ENCODE data around the gene RPGRIP1L. TPM values are rescaled to one million over a fixed set of nuclear protein-coding genes. Genes with fewer than 3 reads are reported as not detected.

The RPGRIP1L gene
- total RNA-seq, 1 donor from 2014 or later = 4.4 TPM

- DNase-seq (ENCODE audit: extremely low spot score in 2 of 2) = no peak
- Histone ChIP-seq H3K4me1 (peaks cover 17% of the 10 kb centered on the region), H3K36me3 (no peaks in the 10 kb centered on the region), H3K27me3 (no peaks in the 10 kb centered on the region), H3K9me3 (no peaks in the 10 kb centered on the region), H3K27ac (no peak overlapping the region), H3K4me3 (no peak overlapping the region)
- TF ChIP-seq POLR2A (IDR thresholded peaks at IDR 0.05) = no peak
- TF ChIP-seq, protein P1, sequence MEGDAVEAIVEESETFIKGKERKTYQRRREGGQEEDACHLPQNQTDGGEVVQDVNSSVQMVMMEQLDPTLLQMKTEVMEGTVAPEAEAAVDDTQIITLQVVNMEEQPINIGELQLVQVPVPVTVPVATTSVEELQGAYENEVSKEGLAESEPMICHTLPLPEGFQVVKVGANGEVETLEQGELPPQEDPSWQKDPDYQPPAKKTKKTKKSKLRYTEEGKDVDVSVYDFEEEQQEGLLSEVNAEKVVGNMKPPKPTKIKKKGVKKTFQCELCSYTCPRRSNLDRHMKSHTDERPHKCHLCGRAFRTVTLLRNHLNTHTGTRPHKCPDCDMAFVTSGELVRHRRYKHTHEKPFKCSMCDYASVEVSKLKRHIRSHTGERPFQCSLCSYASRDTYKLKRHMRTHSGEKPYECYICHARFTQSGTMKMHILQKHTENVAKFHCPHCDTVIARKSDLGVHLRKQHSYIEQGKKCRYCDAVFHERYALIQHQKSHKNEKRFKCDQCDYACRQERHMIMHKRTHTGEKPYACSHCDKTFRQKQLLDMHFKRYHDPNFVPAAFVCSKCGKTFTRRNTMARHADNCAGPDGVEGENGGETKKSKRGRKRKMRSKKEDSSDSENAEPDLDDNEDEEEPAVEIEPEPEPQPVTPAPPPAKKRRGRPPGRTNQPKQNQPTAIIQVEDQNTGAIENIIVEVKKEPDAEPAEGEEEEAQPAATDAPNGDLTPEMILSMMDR (IDR thresholded peaks at IDR 0.05) = no peak
- TF ChIP-seq POLR2AphosphoS5 (IDR thresholded peaks at IDR 0.05; ENCODE audit: insufficient read depth in 1 of 2, low read depth in 1 of 2) = no peak
- intact Hi-C loops (cut with DNase I) = no loop called here
These were observed 9.9 kb upstream of the RPGRIP1L start for GRCh38 chr16:53713403-53714204.

DNA sequence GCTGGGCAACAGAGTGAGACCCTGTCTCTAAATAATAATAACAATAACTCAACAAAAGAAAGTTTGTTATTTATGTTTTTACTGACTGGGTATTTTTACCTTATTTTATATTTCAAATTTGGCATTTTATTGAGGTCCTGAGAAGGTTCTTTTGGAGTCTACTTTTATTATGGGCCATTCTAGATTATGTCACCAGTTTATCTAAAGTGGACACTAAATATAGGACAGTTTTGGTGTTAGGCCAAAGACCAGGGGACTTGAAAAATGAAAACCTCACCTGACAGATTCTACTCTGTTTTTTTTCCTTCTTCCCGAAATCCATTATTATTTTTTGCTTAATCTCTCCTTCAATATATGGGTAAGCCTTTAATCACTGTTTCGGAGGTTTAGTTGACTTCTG lies 8.4 kb upstream of the RPGRIP1L start:
- Histone ChIP-seq H3K27ac (no peak overlapping the region), H3K4me1 (peaks cover 22% of the 10 kb centered on the region), H3K36me3 (no peaks in the 10 kb centered on the region), H3K27me3 (no peaks in the 10 kb centered on the region), H3K4me3 (no peak overlapping the region), H3K9me3 (no peaks in the 10 kb centered on the region)
- no peak for DNase-seq (ENCODE audit: extremely low spot score in 2 of 2)
- TF ChIP-seq POLR2AphosphoS5 (IDR thresholded peaks at IDR 0.05; ENCODE audit: insufficient read depth in 1 of 2, low read depth in 1 of 2) (no peak), POLR2A (IDR thresholded peaks at IDR 0.05) (no peak)
- TF ChIP-seq, protein P1 (IDR thresholded peaks at IDR 0.05) = no peak
- intact Hi-C loops (cut with DNase I) = no loop called here

- no peaks in the 10 kb centered on the region for H3K27me3 ChIP-seq
- no peaks in the 10 kb centered on the region for H3K36me3 ChIP-seq
- H3K27ac ChIP-seq = no peak overlapping the region
- H3K4me1 ChIP-seq = peaks cover 22% of the 10 kb centered on the region
- TF ChIP-seq, protein P1 (IDR thresholded peaks at IDR 0.05) = no peak
- TF ChIP-seq POLR2AphosphoS5 (IDR thresholded peaks at IDR 0.05; ENCODE audit: insufficient read depth in 1 of 2, low read depth in 1 of 2) = no peak
- TF ChIP-seq POLR2A (IDR thresholded peaks at IDR 0.05) = no peak
- H3K9me3 ChIP-seq = no peaks in the 10 kb centered on the region
- DNase-seq (ENCODE audit: extremely low spot score in 2 of 2) = no peak
- H3K4me3 ChIP-seq = no peak overlapping the region
- intact Hi-C loops (cut with DNase I) = no loop called here
These were observed 7.7 kb upstream of the RPGRIP1L start for GRCh38 chr16:53711390-53711789.

GRCh38 chr16:53708490-53708889 lies 4.8 kb upstream of the RPGRIP1L start:
- Histone ChIP-seq H3K9me3 (no peaks in the 10 kb centered on the region), H3K4me3 (no peak overlapping the region), H3K36me3 (no peaks in the 10 kb centered on the region), H3K4me1 (peaks cover 24% of the 10 kb centered on the region), H3K27me3 (no peaks in the 10 kb centered on the region), H3K27ac (no peak overlapping the region)
- DNase-seq (ENCODE audit: extremely low spot score in 2 of 2) = no peak
- intact Hi-C loops (cut with DNase I) = no loop called here
- TF ChIP-seq POLR2A (IDR thresholded peaks at IDR 0.05) (no peak), POLR2AphosphoS5 (IDR thresholded peaks at IDR 0.05; ENCODE audit: insufficient read depth in 1 of 2, low read depth in 1 of 2) (no peak)
- TF ChIP-seq, protein P1 (IDR thresholded peaks at IDR 0.05) = no peak

GRCh38 chr16:53707671-53708070 lies 4.0 kb upstream of the RPGRIP1L start:
- no peaks in the 10 kb centered on the region for H3K9me3 ChIP-seq

More at GRCh38 chr16:53707671-53708070, 4.0 kb upstream of the RPGRIP1L start:
- DNase-seq (ENCODE audit: extremely low spot score in 2 of 2) = no peak
- TF ChIP-seq POLR2A (IDR thresholded peaks at IDR 0.05) = no peak
- TF ChIP-seq, protein P1 (IDR thresholded peaks at IDR 0.05) = no peak
- no peak for TF ChIP-seq POLR2AphosphoS5 (IDR thresholded peaks at IDR 0.05; ENCODE audit: insufficient read depth in 1 of 2, low read depth in 1 of 2)
- H3K27ac ChIP-seq = no peak overlapping the region
- H3K27me3 ChIP-seq = no peaks in the 10 kb centered on the region
- no peak overlapping the region for H3K4me3 ChIP-seq
- no peaks in the 10 kb centered on the region for H3K36me3 ChIP-seq
- H3K4me1 ChIP-seq = peaks cover 30% of the 10 kb centered on the region
- intact Hi-C loops (cut with DNase I) = no loop called here
